Liver (tissue), 9 donors: ENCODE results near the gene ASIC3. TPM values are rescaled to one million over a fixed set of nuclear protein-coding genes. Genes with fewer than 3 reads are reported as not detected.

Experiments
- DNase-seq: peaks from one replicate; pipeline ENCODE4 v3.0.0-alpha.2; 2017; ENCODE audit warnings: low spot score
- H3K27ac ChIP-seq, 2 donors: one replicate each; pipeline ENCODE4 v1.7.0; 2013; ENCODE audit warnings: inconsistent platforms in 2 of 2, low read length in 2 of 2, control low read depth in 1 of 2, low read depth in 1 of 2, mild to moderate bottlenecking in 1 of 2
- H3K27me3 ChIP-seq, 4 donors: one replicate each; pipeline versions ENCODE4 v1.6.1 to v1.7.0; 2013; ENCODE audit warnings: low read length in 3 of 4, inconsistent platforms in 1 of 4, mild to moderate bottlenecking in 1 of 4, moderate library complexity in 1 of 4; ENCODE audit not compliant: control insufficient read depth in 4 of 4, insufficient read depth in 4 of 4
- H3K36me3 ChIP-seq, 4 donors: one replicate each; pipeline versions ENCODE4 v1.6.1 to v1.7.0; 2013; ENCODE audit warnings: low read length in 3 of 4, mild to moderate bottlenecking in 3 of 4, low read depth in 1 of 4, moderate library complexity in 1 of 4; ENCODE audit not compliant: control insufficient read depth in 4 of 4, insufficient read depth in 3 of 4
- H3K4me1 ChIP-seq, 4 donors: one replicate each; pipeline versions ENCODE4 v1.6.1 to v1.7.0; 2013; ENCODE audit warnings: low read length in 3 of 4, mild to moderate bottlenecking in 3 of 4, moderate library complexity in 1 of 4; ENCODE audit not compliant: control insufficient read depth in 4 of 4, insufficient read depth in 4 of 4
- H3K4me3 ChIP-seq, 3 donors: one replicate each; pipeline versions ENCODE4 v1.6.1 to v1.7.0; 2013; ENCODE audit warnings: low read length in 3 of 3, control low read depth in 1 of 3, low read depth in 1 of 3, mild to moderate bottlenecking in 1 of 3
- H3K9ac ChIP-seq, 2 donors: one replicate each; pipeline ENCODE4 v1.7.0; 2013; ENCODE audit warnings: low read length in 2 of 2, mild to moderate bottlenecking in 2 of 2, moderate library complexity in 2 of 2, control low read depth in 1 of 2, low read depth in 1 of 2
- H3K9me3 ChIP-seq, 4 donors: one replicate each; pipeline versions ENCODE4 v1.6.1 to v1.7.0; 2013; ENCODE audit warnings: low read length in 3 of 4; ENCODE audit not compliant: control insufficient read depth in 4 of 4
- EGR1 ChIP-seq, 2 donors: IDR thresholded peaks; 2 replicates each; pipeline ENCODE4 v1.6.1; 2016 to 2018; ENCODE audit warnings: antibody characterized with exemption in 2 of 2, low read depth in 2 of 2
- FOXA1 ChIP-seq: IDR thresholded peaks from 2 replicates; pipeline ENCODE4 v1.6.1; 2016; ENCODE audit warnings: antibody characterized with exemption
- FOXA2 ChIP-seq: IDR thresholded peaks from 2 replicates; pipeline ENCODE4 v1.6.1; 2016; ENCODE audit warnings: antibody characterized with exemption
- GABPA ChIP-seq, 2 donors: IDR thresholded peaks in 1 of 2; conservative IDR thresholded peaks in 1 of 2; 2 replicates each; pipeline ENCODE4 v1.6.1; 2016; ENCODE audit warnings: antibody characterized with exemption in 2 of 2, mild to moderate bottlenecking in 1 of 2, moderate library complexity in 1 of 2
- HNF4A ChIP-seq, 2 donors: conservative IDR thresholded peaks; 2 replicates each; pipeline ENCODE4 v1.6.1; 2016; ENCODE audit warnings: antibody characterized with exemption in 2 of 2, mild to moderate bottlenecking in 2 of 2
- HNF4G ChIP-seq: IDR thresholded peaks from 2 replicates; pipeline ENCODE4 v1.6.1; 2016; ENCODE audit warnings: antibody characterized with exemption
- JUND ChIP-seq, 2 donors: IDR thresholded peaks; 2 replicates each; pipeline ENCODE4 v1.6.1; 2016; ENCODE audit warnings: antibody characterized with exemption in 2 of 2
- NR2F2 ChIP-seq: IDR thresholded peaks from 2 replicates; pipeline ENCODE4 v1.6.1; 2016; ENCODE audit warnings: antibody characterized with exemption
- RAD21 ChIP-seq, 2 donors: IDR thresholded peaks; 2 replicates each; pipeline ENCODE4 v1.6.1; 2016; ENCODE audit warnings: antibody characterized with exemption in 2 of 2, mild to moderate bottlenecking in 2 of 2
- SP1 ChIP-seq: IDR thresholded peaks from 2 replicates; pipeline ENCODE4 v1.6.1; 2018; ENCODE audit warnings: antibody characterized with exemption, mild to moderate bottlenecking
- TAF1 ChIP-seq: conservative IDR thresholded peaks from 2 replicates; pipeline ENCODE4 v1.6.1; 2016; ENCODE audit warnings: antibody characterized with exemption, mild to moderate bottlenecking
- YY1 ChIP-seq: IDR thresholded peaks from 2 replicates; pipeline ENCODE4 v1.6.1; 2016; ENCODE audit warnings: antibody characterized with exemption, mild to moderate bottlenecking
- whole genome bisulfite sequencing: extraction: QIAGEN DNeasy Blood & Tissue Kit; methylation state at CpG from one replicate; pipeline ENCODE4 v1.1.7; 2013; 5-methylcytosine and 5-hydroxymethylcytosine counted together
- polyA plus RNA-seq, 2 donors: library from polyadenylated mRNA; stranded (reverse) in 1 of 2; unstranded in 1 of 2; fragments of 200-250 nt in 1 of 2; fragments of >200 nt in 1 of 2; fragmentation: Nextera tagmentation in 1 of 2; extraction: Ambion mirVana in 1 of 2; gene quantifications; one replicate each; pipeline versions ENCODE4 v1.2.1 to v1.2.3, GENCODE V29; 2013 to 2015
- total RNA-seq, 2 donors: library from RNA; depleted of rRNA; stranded (reverse); fragments of >200 nt; gene quantifications; one replicate each; pipeline ENCODE4 v1.2.3, GENCODE V29; 2014
- TF ChIP-seq, protein P1 (sequence below): IDR thresholded peaks from 2 replicates; pipeline ENCODE4 v1.6.1; 2016; ENCODE audit warnings: antibody characterized with exemption, mild to moderate bottlenecking
- TF ChIP-seq, protein P2 (sequence below): fragments of 150-350 bp; IDR thresholded peaks from 2 replicates; pipeline ENCODE4 v1.5.1; 2017; ENCODE audit warnings: improper control_type of control experiment, low read depth, low read length; ENCODE audit not compliant: missing input control
- TF ChIP-seq, protein P3 (sequence below): IDR thresholded peaks from 2 replicates; pipeline ENCODE4 v1.6.1; 2016; ENCODE audit warnings: antibody characterized with exemption
- TF ChIP-seq, protein P4 (sequence below): IDR thresholded peaks from 2 replicates; pipeline ENCODE4 v1.6.1; 2016; ENCODE audit warnings: antibody characterized with exemption
- TF ChIP-seq, protein P5 (sequence below): IDR thresholded peaks from 2 replicates; pipeline ENCODE4 v1.6.1; 2016; ENCODE audit warnings: antibody characterized with exemption
- donor health status: healthy.
- donor health status: healthy.
- donor health status: healthy.
- donor health status: healthy.
- donor health status: healthy.

The ASIC3 gene
- total and polyA plus RNA-seq, 4 donors = 0.05 to 1.0 (median 0.39) TPM

DNA sequence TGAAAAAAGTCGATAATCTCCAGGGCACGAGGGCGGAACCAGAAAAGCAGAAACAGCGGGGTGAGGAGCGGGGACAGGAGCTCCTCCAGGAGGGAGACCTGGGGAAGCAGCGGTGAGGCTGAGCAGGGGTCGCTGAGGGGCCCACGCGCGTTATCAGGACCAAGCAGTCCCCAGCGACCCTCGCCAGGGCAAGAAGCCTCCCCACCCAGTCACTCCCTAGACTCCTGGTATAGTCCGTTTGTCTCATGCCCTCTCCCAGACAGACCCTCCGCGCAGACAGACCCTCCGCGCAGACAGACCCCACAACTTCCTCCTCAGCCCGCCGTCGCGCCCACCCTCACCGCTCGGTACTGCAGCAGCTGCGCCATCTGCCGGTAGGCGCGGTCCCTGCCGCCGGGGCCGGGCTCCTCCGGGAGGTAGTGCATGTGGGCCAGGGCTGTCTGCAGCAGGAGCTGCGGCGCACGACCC lies 30.3 kb upstream of the ASIC3 start:
- no peak overlapping the region for H3K9ac ChIP-seq
- H3K27ac ChIP-seq = no peak overlapping the region
- H3K4me3 ChIP-seq = no peak overlapping the region
- peaks cover 0 to 2% (median 0%) of the 10 kb centered on the region in 4 donors for H3K27me3 ChIP-seq
- no peaks in the 10 kb centered on the region for H3K36me3 ChIP-seq
- peak; percentile 79 for DNase-seq
- H3K4me1 ChIP-seq = peaks cover 6 to 23% (median 12%) of the 10 kb centered on the region in 4 donors
- TF ChIP-seq, protein P1, sequence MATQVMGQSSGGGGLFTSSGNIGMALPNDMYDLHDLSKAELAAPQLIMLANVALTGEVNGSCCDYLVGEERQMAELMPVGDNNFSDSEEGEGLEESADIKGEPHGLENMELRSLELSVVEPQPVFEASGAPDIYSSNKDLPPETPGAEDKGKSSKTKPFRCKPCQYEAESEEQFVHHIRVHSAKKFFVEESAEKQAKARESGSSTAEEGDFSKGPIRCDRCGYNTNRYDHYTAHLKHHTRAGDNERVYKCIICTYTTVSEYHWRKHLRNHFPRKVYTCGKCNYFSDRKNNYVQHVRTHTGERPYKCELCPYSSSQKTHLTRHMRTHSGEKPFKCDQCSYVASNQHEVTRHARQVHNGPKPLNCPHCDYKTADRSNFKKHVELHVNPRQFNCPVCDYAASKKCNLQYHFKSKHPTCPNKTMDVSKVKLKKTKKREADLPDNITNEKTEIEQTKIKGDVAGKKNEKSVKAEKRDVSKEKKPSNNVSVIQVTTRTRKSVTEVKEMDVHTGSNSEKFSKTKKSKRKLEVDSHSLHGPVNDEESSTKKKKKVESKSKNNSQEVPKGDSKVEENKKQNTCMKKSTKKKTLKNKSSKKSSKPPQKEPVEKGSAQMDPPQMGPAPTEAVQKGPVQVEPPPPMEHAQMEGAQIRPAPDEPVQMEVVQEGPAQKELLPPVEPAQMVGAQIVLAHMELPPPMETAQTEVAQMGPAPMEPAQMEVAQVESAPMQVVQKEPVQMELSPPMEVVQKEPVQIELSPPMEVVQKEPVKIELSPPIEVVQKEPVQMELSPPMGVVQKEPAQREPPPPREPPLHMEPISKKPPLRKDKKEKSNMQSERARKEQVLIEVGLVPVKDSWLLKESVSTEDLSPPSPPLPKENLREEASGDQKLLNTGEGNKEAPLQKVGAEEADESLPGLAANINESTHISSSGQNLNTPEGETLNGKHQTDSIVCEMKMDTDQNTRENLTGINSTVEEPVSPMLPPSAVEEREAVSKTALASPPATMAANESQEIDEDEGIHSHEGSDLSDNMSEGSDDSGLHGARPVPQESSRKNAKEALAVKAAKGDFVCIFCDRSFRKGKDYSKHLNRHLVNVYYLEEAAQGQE = no peak
- no peak for TF ChIP-seq SP1
- TF ChIP-seq, protein P2, sequence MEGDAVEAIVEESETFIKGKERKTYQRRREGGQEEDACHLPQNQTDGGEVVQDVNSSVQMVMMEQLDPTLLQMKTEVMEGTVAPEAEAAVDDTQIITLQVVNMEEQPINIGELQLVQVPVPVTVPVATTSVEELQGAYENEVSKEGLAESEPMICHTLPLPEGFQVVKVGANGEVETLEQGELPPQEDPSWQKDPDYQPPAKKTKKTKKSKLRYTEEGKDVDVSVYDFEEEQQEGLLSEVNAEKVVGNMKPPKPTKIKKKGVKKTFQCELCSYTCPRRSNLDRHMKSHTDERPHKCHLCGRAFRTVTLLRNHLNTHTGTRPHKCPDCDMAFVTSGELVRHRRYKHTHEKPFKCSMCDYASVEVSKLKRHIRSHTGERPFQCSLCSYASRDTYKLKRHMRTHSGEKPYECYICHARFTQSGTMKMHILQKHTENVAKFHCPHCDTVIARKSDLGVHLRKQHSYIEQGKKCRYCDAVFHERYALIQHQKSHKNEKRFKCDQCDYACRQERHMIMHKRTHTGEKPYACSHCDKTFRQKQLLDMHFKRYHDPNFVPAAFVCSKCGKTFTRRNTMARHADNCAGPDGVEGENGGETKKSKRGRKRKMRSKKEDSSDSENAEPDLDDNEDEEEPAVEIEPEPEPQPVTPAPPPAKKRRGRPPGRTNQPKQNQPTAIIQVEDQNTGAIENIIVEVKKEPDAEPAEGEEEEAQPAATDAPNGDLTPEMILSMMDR = peak; percentile 71
- TF ChIP-seq RAD21 (IDR thresholded peaks at IDR 0.05) = peak; percentile 57 to 76
- no peak for TF ChIP-seq GABPA (IDR thresholded peaks at IDR 0.05 in 1 of 2, conservative IDR thresholded peaks at IDR 0.05 in 1 of 2)
- WGBS = 7% methylated on average over 34 of the region's 34 CpGs
- H3K9me3 ChIP-seq = no peaks in the 10 kb centered on the region

DNA sequence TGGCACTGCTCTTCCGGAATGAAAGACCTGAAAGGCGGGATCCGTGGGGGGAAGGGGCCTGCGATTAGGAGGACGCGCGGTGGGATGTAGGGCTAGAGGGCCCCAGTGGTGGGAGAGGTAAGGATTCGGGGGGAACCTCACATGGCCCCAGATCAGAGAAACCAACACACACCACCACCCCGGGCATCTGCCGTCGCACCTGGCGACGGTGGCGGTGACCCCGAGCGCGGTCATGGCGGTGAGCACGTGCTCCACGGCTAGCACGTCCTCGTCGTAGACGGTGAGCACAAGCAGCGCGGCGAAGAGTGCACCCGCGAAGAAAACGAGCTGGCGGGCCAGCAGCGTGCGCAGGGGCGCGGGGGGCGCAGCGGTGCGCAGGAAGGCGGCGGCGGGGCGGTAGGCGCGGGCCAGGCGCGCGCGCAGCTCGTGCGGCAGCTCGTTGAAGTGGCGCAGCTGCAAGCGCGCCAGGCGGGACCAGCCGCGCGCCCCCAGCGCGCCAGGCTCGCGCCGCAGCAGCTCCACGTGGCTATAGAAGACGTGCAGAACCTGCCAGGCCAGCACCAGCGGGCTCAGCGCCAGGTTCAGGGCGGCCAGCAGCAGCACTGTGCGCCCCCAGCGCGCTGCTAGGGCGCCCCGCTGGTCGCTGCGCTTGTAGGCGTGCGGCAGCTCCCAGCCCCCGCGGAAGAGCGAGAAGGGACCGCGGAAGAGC lies 29.8 kb upstream of the ASIC3 start:
- DNase-seq = no peak
- no peak overlapping the region for H3K9ac ChIP-seq
- TF ChIP-seq HNF4A (conservative IDR thresholded peaks at IDR 0.05) = no peak
- no peak for TF ChIP-seq FOXA2
- TF ChIP-seq, protein P2 = no peak
- no peak for TF ChIP-seq SP1
- TF ChIP-seq HNF4G = no peak
- TF ChIP-seq TAF1 = no peak
- TF ChIP-seq JUND (IDR thresholded peaks at IDR 0.05) = no peak
- TF ChIP-seq, protein P1 = no peak
- TF ChIP-seq, protein P3, sequence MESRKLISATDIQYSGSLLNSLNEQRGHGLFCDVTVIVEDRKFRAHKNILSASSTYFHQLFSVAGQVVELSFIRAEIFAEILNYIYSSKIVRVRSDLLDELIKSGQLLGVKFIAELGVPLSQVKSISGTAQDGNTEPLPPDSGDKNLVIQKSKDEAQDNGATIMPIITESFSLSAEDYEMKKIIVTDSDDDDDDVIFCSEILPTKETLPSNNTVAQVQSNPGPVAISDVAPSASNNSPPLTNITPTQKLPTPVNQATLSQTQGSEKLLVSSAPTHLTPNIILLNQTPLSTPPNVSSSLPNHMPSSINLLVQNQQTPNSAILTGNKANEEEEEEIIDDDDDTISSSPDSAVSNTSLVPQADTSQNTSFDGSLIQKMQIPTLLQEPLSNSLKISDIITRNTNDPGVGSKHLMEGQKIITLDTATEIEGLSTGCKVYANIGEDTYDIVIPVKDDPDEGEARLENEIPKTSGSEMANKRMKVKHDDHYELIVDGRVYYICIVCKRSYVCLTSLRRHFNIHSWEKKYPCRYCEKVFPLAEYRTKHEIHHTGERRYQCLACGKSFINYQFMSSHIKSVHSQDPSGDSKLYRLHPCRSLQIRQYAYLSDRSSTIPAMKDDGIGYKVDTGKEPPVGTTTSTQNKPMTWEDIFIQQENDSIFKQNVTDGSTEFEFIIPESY = no peak
- TF ChIP-seq YY1 = no peak
- TF ChIP-seq, protein P4, sequence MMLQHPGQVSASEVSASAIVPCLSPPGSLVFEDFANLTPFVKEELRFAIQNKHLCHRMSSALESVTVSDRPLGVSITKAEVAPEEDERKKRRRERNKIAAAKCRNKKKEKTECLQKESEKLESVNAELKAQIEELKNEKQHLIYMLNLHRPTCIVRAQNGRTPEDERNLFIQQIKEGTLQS = no peak
- TF ChIP-seq FOXA1 = no peak
- no peak for TF ChIP-seq NR2F2
- TF ChIP-seq EGR1 (IDR thresholded peaks at IDR 0.05; ENCODE audit: low read depth in 2 of 2) = no peak
- TF ChIP-seq RAD21 (IDR thresholded peaks at IDR 0.05) = no peak
- TF ChIP-seq, protein P5, sequence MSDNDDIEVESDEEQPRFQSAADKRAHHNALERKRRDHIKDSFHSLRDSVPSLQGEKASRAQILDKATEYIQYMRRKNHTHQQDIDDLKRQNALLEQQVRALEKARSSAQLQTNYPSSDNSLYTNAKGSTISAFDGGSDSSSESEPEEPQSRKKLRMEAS = no peak

More for the DNA sequence above, 29.8 kb upstream of the ASIC3 start:
- Histone ChIP-seq H3K9me3 (no peaks in the 10 kb centered on the region), H3K36me3 (no peaks in the 10 kb centered on the region), H3K4me3 (peak overlapping the region in 1 of 3 donors; percentile 26), H3K4me1 (peaks cover 6 to 19% (median 12%) of the 10 kb centered on the region in 4 donors), H3K27ac (no peak overlapping the region), H3K27me3 (peaks cover 0 to 2% (median 0%) of the 10 kb centered on the region in 4 donors)
- WGBS = 5% methylated on average over 82 of the region's 82 CpGs
